HG02938 (cell line): ENCODE results near the gene HPSE2.
"Not testable (repeated sequence)": the region's sequence is repeated elsewhere in the genome, so short reads cannot be mapped to it uniquely, and the experiment has no call there.

Experiments used
- ATAC-seq: cut with Tn5 transposase; IDR thresholded peaks from one replicate; pipeline ENCODE4 v1.9.1; 2021; ENCODE audit warnings: mild to moderate bottlenecking, moderate library complexity; ENCODE audit not compliant: unreplicated experiment

Gene HPSE2

DNA sequence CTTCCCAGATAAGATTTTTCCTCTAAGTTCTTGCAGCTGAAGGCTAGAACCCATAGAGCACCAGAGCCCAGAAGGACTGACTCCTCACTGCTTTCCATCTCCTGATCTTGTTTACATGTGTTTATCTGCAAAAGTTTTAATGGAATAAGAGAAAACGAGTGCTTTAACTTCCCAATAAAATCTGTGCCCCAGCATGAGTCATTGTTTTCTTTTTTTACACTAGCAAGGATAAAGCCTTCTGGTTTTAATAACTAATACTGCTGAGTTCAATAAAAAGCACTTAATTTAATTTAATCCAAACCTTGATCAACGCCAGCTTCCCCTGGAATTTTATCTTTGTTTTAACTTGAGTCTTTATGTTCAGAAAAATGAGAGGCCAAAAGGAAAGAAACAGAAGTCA is 227.6 kb downstream of the HPSE2 start:
- ATAC-seq = no peak

DNA sequence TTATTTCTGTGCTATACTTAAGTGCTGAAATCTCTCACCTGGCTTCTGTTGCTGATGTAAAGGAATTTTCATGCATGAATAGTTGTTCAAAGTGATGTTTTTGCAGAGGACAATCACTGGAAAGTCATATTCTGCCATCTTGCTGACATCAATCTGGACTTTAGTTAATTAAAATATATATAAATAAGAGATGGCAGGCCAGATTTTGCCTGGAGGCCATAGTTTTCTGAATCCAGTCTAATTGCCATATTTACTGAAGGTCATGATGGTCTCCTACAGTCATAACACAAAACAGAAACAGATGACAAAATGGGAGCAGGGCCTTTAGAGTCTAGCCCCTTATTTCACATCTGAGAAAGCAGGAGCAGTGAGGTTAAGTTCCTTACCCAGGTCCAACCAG is 228.2 kb downstream of the HPSE2 start:
- ATAC-seq = no peak

DNA sequence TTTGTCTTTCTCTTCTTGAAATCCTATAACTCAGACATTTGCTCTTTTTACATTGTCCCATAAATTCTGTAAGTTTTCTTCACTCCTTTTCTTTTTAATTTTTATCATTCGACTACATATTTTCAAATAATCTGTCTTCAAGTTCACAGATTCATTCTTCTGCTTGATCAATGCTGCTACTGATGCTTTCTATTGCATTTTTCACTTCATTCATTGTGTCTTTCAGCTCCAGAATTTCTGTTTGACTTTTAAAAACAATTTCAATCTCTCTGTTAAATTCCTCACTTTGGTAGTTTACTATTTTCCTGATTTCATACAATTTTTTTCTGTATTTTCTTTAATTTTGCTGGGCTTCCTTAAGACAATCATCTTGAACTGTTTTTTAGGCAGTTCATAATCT is 230.4 kb downstream of the HPSE2 start:
- ATAC-seq = no peak

DNA sequence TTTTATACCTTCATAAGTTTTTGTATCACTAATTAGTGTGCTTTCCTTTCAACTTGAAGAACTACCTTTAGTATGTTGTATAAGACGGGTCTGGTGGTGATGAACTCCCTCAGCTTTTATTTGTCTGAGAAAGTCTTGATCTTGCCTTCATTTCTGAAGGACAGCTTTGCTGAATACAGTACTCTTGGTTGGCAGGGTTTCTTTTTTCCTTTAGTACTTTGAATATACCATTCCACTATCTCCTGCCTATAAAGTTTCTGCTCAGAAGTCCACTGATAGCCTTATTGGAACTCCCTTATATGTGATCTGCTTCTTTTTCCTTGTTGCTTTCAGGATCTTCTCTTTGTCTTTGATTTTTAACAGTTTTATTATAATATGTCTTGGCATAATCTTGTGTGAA is 230.9 kb downstream of the HPSE2 start:
- no peak for ATAC-seq

DNA sequence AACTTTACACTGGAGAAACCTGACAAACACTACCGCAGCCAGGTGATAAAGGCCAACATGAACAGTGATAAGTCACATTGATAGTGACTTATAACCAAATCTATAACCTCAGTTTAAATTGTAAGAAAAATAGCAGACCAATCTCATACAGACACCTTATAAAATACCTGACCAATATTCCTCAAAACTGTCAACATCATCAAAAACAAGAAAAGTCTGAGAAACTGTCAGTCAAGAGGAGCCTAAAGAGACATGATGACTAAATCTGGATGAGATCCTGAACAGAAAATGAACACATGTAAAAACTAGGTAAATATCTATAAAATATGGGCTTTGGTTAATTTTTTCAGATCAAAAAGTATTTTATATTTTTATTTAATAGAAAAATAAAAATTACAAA is 233.3 kb downstream of the HPSE2 start:
- ATAC-seq = no peak

DNA sequence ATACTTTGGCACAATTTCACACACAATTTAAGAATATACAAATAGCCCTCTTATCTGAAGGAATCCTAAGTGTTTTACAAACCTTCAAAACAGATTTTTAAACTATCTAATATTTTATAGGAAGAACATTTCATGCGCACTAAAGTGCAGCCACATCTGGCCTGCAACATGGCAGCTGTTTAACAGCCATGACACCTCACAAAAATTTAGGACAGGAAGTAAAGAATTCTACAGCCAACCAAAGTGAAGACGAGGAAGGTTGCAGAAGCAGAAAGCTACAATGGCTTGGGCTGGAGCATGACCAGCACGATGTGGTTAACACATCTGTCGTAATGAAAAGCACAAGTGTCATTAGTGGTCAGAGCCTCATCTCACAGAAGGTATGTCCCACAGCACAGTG is 238.1 kb downstream of the HPSE2 start:
- ATAC-seq = no peak

DNA sequence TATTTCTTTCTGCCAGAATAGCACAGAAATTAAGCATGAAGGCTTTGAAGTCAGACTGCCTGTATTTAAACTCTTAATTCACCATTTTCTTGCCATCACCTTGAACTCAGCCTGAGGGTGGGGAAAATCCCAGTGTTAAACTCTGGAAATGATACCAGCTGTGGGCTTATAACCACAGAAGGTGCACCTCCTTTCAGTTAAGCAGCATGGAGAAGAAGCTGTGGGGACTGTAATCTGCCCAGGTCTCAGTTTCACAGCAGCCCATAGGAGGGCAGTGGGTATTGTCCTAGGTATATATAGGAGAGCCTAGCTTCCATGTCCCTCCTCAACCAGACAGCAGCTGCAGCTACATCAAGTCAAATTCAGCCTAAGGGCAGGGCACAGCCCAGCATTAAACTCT is 241.6 kb downstream of the HPSE2 start:
- ATAC-seq = no peak

DNA sequence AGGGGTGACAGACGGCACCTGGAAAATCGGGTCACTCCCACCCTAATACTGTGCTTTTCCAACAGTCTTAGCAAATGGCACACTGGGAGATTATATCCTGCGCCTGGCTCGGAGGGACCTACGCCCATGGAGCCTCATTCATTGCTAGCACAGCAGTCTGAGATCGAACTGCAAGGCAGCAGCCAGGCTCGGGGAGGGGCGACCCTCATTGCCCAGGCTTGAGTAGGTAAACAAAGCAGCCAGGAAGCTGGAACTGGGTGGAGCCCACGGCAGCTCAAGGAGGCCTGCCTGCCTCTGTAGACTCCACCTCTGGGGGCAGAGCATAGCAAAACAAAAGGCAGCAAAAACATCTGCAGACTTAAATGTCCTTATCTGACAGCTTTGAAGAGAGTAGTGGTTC is 251.9 kb downstream of the HPSE2 start:
- ATAC-seq = not testable (repeated sequence)

DNA sequence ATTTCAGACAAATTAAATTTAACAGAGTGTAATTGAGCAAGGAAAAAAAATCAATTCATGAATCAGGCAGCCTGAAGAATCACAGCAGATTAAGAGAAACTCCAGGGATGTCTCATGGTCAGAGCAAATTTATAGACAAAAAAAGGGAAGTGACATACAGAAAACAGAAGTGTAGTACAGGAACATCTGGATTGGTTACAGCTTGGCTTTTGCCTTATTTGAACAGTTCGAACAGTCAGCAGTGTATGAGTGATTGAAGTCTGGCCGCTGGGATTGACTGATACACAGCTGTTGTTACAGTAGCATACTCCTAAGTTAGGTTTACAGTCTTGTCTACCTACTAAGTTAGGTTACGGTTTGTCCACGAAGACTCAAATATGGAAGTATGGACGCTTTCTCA is 255.3 kb downstream of the HPSE2 start:
- ATAC-seq = no peak

DNA sequence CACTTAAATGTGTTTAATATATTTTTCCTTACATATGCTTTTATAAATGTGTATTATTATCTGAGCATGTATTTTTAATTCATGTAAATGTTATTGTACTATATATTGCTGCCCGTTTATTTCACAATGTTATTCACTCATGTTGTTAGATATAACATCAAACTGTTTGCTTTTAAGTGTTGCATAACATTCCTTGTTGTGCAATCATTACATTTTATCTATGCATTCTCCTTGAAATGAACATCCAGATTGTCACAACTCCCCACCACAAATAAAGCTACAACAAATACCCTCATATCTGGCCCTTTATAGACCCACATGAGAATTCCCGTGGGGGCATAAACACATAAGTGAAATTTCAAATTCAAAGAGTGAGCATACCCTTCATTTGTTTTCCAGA is 264.2 kb downstream of the HPSE2 start:
- no peak for ATAC-seq

DNA sequence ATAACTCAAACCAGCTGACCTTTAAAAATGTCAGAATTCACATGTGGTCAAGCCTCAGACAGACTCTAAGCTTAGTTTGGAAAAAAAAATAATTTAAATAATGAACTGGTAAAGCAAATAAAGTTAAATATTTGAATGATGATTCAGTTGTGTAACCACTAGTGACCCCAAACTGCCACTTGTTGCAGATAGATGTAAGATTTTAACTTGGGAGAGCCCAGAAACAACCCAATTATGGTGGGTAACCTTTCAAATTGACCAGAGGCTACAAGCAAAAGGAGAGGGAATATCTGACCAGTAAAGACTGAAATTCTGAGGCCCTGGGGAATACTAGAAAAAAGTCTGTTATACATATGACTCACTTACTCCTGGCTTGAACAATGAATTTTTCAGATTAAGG is 268.1 kb downstream of the HPSE2 start:
- ATAC-seq = no peak

DNA sequence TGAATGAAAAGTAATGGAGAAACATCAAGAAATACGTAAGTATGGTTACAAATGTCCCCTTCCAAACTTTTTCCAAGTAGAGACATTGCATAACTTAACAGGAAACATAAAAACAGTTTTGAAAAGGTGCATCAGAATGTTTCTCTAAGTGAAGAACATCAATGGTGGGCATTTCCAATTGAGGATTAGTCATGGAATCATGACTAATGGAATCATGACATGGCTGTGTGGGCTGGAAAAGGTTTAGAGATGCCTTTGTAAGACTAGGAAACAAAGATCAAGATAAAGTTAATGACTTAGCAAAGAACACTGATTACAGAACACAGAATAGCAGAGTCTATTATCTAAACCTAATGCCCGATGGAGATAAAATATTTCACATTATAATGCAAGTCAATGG is 272.0 kb downstream of the HPSE2 start:
- ATAC-seq = no peak

DNA sequence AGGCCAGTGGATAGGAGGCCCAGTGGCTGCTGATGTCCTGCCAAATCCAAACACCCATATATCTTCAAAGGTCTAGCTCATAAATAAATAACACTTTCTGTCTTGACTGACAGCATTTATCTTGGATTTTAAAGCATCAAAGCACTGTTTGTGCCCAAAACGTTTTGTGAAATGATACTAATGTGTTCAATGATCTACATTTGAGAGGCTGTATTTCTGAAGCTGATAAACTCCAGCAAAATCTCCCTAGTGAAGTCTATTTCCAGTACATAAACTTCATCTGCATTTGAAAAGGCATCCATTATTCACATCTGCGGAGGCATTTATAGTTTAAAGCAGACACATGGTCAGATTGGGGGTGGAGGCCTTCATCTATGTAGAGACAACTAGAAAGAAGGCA is 276.3 kb downstream of the HPSE2 start:
- ATAC-seq = no peak

DNA sequence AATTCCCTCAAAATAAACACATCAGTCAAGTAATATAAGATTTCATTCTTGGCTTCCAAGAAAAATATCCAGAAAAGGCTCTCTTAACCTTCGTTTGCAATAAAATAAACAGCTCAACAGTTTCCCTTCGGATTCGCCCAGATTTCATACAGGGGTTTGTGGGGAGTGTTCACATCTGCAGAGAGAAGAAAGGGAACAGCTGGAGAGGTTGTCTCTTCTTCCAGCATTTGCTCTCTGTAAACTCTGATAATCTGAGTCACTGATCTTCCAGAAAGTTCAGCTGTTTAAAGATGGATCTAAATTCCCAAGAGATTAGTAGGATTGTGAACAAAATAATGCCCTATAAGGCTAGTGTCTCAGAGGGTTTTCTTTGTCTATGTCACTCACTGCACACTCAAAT is 277.9 kb downstream of the HPSE2 start:
- ATAC-seq = no peak

DNA sequence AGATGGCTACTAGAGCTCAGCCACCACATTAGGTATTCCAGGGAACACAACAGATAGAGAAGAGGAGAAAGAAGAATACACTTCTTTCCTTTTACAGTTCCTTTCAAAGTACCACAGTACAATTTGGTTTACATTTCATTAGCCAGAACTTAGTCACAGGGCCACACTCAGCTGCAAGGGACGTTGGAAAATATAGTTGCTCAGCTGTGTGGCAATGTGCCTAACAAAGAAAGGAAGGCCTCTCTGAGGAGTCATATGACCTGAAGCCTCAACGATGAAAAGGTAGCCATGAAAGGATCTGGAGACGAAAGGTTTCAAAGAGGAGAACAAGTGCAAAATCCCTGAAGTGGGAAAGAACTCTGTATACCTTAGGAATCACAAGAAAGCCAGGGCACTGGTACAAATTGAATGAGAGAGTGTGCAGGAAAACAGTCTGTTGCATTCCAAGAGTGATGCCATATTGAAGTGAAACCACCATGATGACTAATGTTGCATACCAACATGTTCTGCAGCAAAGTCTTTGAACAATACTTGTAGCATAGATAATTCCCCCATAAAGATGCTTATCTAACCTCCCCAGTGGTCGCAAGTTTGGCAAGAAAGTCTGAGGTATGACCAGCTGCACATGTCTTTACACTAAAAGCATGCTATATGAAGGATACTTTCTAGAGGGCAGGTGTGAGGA is 278.9 kb downstream of the HPSE2 start:
- ATAC-seq = no peak

DNA sequence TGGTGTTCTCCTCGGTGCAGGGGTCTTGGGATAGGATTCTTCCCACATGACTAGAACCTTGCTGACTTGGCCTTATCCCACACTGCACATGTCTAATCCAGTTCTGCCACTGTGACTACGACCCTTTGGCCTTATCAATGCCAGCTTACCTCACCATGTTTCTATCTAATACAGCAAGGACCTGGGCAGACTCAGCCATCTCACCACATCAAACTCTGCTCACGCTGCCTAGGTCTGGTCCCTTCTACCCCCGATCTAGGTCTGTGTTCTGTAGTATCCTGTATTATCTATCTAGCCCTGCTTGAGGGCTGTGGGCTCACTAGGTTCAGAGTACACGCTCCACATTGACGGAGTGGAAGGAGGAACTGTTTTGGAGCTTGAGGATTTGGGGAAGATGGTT is 282.4 kb downstream of the HPSE2 start:
- no peak for ATAC-seq

DNA sequence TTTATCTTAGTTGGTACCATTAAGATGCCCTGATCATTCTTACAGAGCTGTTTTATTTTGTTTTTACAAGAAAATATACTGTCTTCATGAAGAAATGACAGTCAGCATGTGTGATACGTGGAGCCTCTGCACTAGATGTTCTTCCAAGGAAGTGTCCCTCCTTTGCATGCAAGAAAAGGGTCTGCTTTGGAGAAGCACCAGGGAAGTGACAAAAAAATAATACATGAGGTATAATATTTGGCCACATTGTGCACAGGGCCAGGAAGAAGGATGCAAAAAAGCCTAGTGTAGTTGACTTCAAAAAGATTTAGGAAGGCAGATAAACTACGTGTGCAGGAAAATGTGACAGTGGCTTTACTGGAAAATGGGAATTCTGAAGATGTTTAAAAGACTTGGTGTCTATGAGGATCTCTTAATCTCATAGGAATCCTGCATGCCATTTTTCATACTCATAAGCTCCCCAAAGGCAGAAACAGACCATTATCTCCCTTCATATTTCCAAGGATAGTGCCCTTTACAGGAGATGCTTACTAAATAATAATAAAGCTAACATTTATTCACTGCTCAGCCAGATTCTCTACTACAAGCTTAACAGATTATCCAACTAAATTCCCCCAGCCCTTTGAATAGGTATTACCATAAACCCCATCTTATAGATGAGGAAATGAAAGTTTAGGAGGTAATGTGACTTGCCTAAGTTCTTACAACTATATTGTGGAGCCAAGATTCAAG is 284.2 kb downstream of the HPSE2 start:
- no peak for ATAC-seq

DNA sequence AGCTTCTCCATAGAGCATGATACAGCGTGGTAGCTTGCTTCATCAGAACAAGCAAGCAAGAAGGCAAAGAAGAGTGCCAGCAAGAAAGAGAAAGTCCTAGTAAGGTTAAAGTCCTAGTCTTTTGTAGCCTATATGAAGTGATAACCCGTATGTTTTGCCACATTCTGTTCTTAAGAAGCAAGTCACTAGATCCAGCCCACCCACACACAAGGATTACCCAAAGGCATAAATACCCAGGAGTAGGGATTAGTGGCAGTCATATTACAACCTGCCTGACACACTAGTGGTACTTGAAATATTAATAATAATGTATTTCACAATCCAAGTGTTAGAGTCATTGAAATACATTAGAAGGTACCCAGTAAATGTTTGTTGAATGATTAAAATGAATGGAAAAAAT is 285.5 kb downstream of the HPSE2 start:
- ATAC-seq = no peak

DNA sequence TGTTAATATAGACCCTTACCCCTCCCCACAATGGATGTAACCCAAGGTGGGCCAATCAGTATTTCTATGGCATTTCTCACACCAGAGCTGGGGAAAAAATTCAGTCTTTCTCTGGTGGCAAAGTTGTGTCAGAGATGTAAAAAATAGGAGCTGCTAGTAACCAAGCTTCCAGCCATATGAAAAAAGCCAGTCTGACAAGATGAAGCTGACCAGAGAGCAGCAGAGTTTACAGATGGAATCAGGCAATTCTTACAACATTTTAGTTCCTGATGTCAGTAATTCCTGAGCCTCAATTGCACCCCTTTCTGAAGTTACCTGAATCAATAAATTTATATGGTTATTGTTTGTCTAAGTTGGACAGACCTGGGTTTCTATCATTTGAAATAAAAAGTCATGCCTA is 286.3 kb downstream of the HPSE2 start:
- no peak for ATAC-seq

DNA sequence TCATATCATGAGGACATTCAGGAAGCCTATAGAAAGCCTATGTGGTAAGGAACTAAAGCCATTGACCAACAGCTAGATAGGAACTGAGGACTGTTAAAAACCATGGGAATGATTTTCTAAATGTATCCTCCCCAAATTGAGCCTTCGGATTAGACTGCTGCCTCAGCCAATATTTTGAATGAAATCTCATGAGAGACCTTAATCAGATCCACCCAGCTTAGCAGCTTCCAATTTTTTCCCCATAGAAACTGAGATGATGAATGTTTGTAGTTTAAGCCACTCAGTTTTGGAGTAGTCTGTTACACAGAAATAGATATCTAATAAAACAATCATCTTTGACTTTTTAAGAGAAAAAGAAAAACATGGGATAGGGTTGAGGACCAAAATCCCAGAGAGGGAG is 292.0 kb downstream of the HPSE2 start:
- ATAC-seq = no peak

DNA sequence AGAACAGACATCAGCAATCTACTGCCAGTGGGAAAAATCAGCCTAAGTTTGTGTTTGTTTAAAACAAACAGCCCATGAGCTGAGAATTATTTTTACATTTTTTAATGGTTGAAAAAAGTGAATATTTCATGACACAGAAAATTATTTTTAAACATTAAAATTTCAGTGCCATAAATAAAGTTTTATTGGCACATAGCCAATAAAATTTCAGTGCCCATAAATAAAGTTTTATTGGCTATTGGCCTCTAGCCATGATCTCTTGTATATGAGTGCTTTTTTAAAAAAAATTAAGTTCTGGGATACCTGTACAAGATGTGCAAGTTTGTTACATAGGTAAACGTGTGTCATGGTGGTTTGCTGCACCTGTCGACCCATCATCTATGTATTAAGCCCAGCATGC is 305.9 kb downstream of the HPSE2 start:
- ATAC-seq = no peak

DNA sequence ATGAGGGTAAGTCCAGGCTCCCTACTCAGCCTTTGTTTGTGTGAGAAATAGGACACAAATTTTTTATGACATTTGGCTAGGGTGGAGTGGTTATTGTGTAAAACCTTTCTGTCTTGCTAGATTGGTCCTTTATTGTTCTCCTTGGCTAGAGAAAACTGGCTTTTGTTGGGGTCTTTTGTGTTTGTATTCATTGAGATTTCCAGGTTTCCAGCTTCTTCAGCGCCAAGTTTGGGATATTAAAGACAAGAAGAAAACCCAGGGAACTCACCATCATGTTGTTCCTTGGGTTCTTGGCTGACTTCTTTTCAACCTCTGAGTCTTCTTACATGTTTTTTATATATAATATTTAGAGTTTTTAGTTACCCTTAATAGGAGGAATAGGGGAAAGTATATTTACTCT is 310.0 kb downstream of the HPSE2 start:
- no peak for ATAC-seq

DNA sequence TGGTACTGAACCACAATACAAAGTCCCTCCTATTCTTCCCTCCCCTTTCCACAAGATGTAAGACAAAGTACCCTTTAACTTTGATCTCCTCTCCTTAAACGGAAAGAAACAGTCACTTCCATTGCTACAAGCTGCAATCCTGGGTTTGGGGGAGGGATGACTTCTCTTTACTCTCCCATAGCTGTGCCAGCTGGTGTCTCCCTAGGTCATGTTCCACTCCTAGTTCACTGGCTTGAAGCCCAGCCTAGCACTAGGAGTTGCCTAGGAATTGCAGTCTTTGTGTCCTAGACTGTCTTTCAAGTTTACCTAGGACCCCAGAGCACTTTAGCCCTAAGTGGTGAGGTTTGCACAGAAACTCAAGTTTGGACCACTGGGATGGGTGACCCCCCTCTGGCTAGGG is 311.1 kb downstream of the HPSE2 start:
- no peak for ATAC-seq
